K562 (cell line): Measurements from ENCODE around the gene SLC2A6. TPM values are rescaled to one million over a fixed set of nuclear protein-coding genes. Genes with fewer than 3 reads are reported as not detected.

Experiments used
- ATAC-seq: fragments of 200-7000 bp; cut with Tn5 transposase; 3 replicates; pipeline ENCODE4 v1.9.1; 2020; ENCODE audit warnings: moderate library complexity
- BruUV-seq: library from RNA; stranded (reverse); fragments of 400-500 nt; replicated peaks from 2 replicates; lab custom pipeline; 2021; lab: Mats Ljungman, UMichigan
- CTCF ChIA-PET: fragments of 300-600 bp; formaldehyde crosslinking; extraction: SDS; loops from one replicate; lab custom pipeline; 2021; ENCODE audit warnings: low intra/inter-chr PET ratio; lab: Yijun Ruan, JAX
- POLR2A ChIA-PET: fragments of 300-600, 350-650 bp; sonication (Branson Sonifier 250); formaldehyde crosslinking; extraction: SDS; loops from one replicate; lab custom pipeline; 2021; ENCODE audit warnings: antibody characterized with exemption, inconsistent platforms; lab: Yijun Ruan, JAX
- DNase-seq, 4 experiments: peaks; one replicate each; pipeline versions ENCODE4 v3.0.0 to v3.0.0-alpha.2; 2011 to 2018; ENCODE audit warnings: low spot score in 3 of 4, mixed read lengths in 3 of 4; ENCODE audit errors: extremely low read depth in 1 of 4
- FAIRE-seq: peaks from 2 replicates; lab custom pipeline; 2011; peaks lifted over from hg19 to GRCh38; lab: Jason Lieb, UNC
- H2AFZ ChIP-seq: 2 replicates; pipeline ENCODE4 v1.6.0; 2011; ENCODE audit warnings: low read depth, low read length, control low read depth, inconsistent platforms
- H3K27ac ChIP-seq: fragments of 200-600 bp; 3 replicates; pipeline ENCODE4 v1.8.0; 2011; ENCODE audit warnings: low read depth, mild to moderate bottlenecking, control low read depth, inconsistent platforms, low read length, moderate library complexity, mixed read lengths; ENCODE audit errors: extremely low read depth
- H3K27me3 ChIP-seq, 2 experiments: fragments of 300-600 bp in 1 of 2; 2 replicates in 1 of 2; 3 replicates in 1 of 2; pipeline versions ENCODE4 v1.6.0 to v1.8.0; 2011; ENCODE audit warnings: inconsistent platforms in 2 of 2, low read length in 2 of 2, mild to moderate bottlenecking in 1 of 2, mixed read lengths in 1 of 2, moderate library complexity in 1 of 2; ENCODE audit not compliant: control insufficient read depth in 2 of 2, insufficient read depth in 2 of 2
- H3K36me3 ChIP-seq: fragments of 300-600 bp; 3 replicates; pipeline ENCODE4 v1.8.0; 2011; ENCODE audit warnings: mild to moderate bottlenecking, low read length, inconsistent platforms; ENCODE audit not compliant: control insufficient read depth, insufficient read depth
- H3K4me1 ChIP-seq, 2 experiments: fragments of 200-600 bp in 1 of 2; replicated peaks in 1 of 2; 2 replicates in 1 of 2; 3 replicates in 1 of 2; pipeline versions ENCODE4 v1.5.1 to v1.8.0; 2011; ENCODE audit warnings: inconsistent platforms in 2 of 2, low read length in 2 of 2, mild to moderate bottlenecking in 1 of 2, mixed read lengths in 1 of 2, moderate library complexity in 1 of 2; ENCODE audit not compliant: control insufficient read depth in 2 of 2, insufficient read depth in 2 of 2
- H3K4me2 ChIP-seq: 2 replicates; pipeline ENCODE4 v1.6.1; 2011; ENCODE audit warnings: low read length, control low read depth, inconsistent platforms, mixed read lengths; ENCODE audit not compliant: insufficient read depth
- H3K4me3 ChIP-seq: fragments of 200-600 bp; sonication (generic), shearing (Covaris generic); 2 replicates; pipeline ENCODE4 v1.5.1; 2016; ENCODE audit warnings: control low read depth, inconsistent platforms
- H3K79me2 ChIP-seq: fragments of 200-600 bp; 3 replicates; pipeline ENCODE4 v1.8.0; 2011; ENCODE audit warnings: low read length, inconsistent platforms; ENCODE audit not compliant: control insufficient read depth, insufficient read depth
- H3K9ac ChIP-seq, 2 experiments: 2 replicates each; pipeline versions ENCODE4 v1.6.0 to v1.6.1; 2011; ENCODE audit warnings: low read depth in 2 of 2, low read length in 2 of 2, control low read depth in 1 of 2, inconsistent platforms in 1 of 2, mild to moderate bottlenecking in 1 of 2, mixed read lengths in 1 of 2; ENCODE audit not compliant: insufficient read depth in 1 of 2
- H3K9me1 ChIP-seq: one replicate; pipeline ENCODE4 v1.6.0; 2011; ENCODE audit warnings: inconsistent platforms, mild to moderate bottlenecking, low read length, moderate library complexity; ENCODE audit not compliant: control insufficient read depth, insufficient read depth
- H3K9me3 ChIP-seq: replicated peaks from 2 replicates; pipeline ENCODE4 v1.5.1; 2011; ENCODE audit warnings: low read depth, low read length, inconsistent platforms; ENCODE audit not compliant: control insufficient read depth, insufficient read depth
- H4K20me1 ChIP-seq: replicated peaks from 2 replicates; pipeline ENCODE4 v1.6.1; 2011; ENCODE audit warnings: low read length, inconsistent platforms, mixed read lengths; ENCODE audit not compliant: control insufficient read depth, insufficient read depth
- BHLHE40 ChIP-seq: IDR thresholded peaks from 2 replicates; pipeline ENCODE4 v1.6.1; 2011; ENCODE audit warnings: low read length, improper control_type of control experiment
- MECOM ChIP-seq: fragments of 250-450 bp; sonication (Bioruptor Pico); IDR thresholded peaks from 2 replicates; pipeline ENCODE4 v1.8.0; 2022; ENCODE audit warnings: inconsistent platforms
- RAD51 ChIP-seq: fragments of 450-650 bp; IDR thresholded peaks from 2 replicates; pipeline ENCODE4 v1.7.1; 2016; ENCODE audit warnings: low read depth, mild to moderate bottlenecking, borderline replicate concordance
- RBFOX2 ChIP-seq: fragments of 200-400 bp; formaldehyde crosslinking; IDR thresholded peaks from 2 replicates; pipeline ENCODE4 v1.6.1; 2017; ENCODE audit warnings: low read depth, mild to moderate bottlenecking, low read length, moderate library complexity
- TFAP4 ChIP-seq: sonication (generic); formaldehyde crosslinking; IDR thresholded peaks from 2 replicates; pipeline ENCODE4 v1.8.0; 2022; ENCODE audit warnings: missing genetic modification reagents, mild to moderate bottlenecking, moderate library complexity, borderline replicate concordance
- USF2 ChIP-seq: sonication (generic); formaldehyde crosslinking; IDR thresholded peaks from 2 replicates; pipeline ENCODE4 v1.5.0; 2020; ENCODE audit warnings: missing genetic modification reagents
- ZBED1 ChIP-seq: IDR thresholded peaks from 2 replicates; pipeline ENCODE4 v1.6.1; 2014
- WGBS: fragments of 100-300 bp; shearing (Covaris generic); methylation state at CpG from one replicate; pipeline ENCODE4 v1.1.6; 2016; ENCODE audit warnings: low coverage, mixed read lengths; ENCODE audit not compliant: insufficient coverage; ENCODE audit errors: missing lambda C conversion rate; 5-methylcytosine and 5-hydroxymethylcytosine counted together
- in situ Hi-C: fragments of 300-500 bp; cut with MboI; formaldehyde crosslinking; loops from 4 replicates; pipeline ENCODE4 v1.15.0; 2018; ENCODE audit warnings: inconsistent platforms, mixed read lengths
- intact Hi-C: fragments of 100-400 bp; cut with micrococcal nuclease; formaldehyde crosslinking; loops from 2 replicates; pipeline ENCODE4 v1.14.2; 2022
- polyA plus RNA-seq, 8 experiments: library from polyadenylated mRNA; depleted of rRNA in 4 of 8; stranded (reverse) in 5 of 8; unstranded in 3 of 8; fragments of >200 nt; fragmentation: Nextera tagmentation in 2 of 8; fragmentation: Illumina TruSeq in 1 of 8; extraction: Ambion mirVana in 2 of 8; extraction: Trizol in 1 of 8; gene quantifications; 2 replicates each; pipeline versions ENCODE4 v1.2.1 to v1.2.3, GENCODE V29; 2011 to 2014; ENCODE audit warnings: inconsistent platforms in 1 of 8, missing spikeins in 1 of 8
- total RNA-seq, 7 experiments: library from RNA; depleted of rRNA in 6 of 7; stranded (reverse); fragments of >200 nt in 6 of 7; fragmentation: Illumina TruSeq in 2 of 7; extraction: Trizol in 2 of 7; gene quantifications; 2 replicates each; pipeline versions ENCODE4 v1.2.1 to v1.2.3, GENCODE V29; 2011 to 2021; ENCODE audit warnings: low replicate concordance in 1 of 7
- TF ChIP-seq, protein P1 (sequence below), 2 experiments: fragments of 450-650 bp in 1 of 2; sonication (generic) in 1 of 2; formaldehyde crosslinking; conservative IDR thresholded peaks; 2 replicates each; pipeline versions ENCODE4 v1.4.0 to v1.8.1; 2020 to 2022; ENCODE audit warnings: mild to moderate bottlenecking in 1 of 2, missing genetic modification reagents in 1 of 2
- TF ChIP-seq, protein P2 (sequence below): sonication (generic); formaldehyde crosslinking; IDR thresholded peaks from 2 replicates; pipeline ENCODE4 v1.9.0; 2022; ENCODE audit warnings: mild to moderate bottlenecking, missing genetic modification reagents
- TF ChIP-seq, protein P3 (sequence below): sonication (generic); formaldehyde crosslinking; IDR thresholded peaks from 2 replicates; pipeline ENCODE4 v1.9.0; 2022; ENCODE audit warnings: mild to moderate bottlenecking, missing genetic modification reagents
- TF ChIP-seq, protein P4 (sequence below), 2 experiments: fragments of 450-650 bp; conservative IDR thresholded peaks; 2 replicates each; pipeline ENCODE4 v1.6.1; 2017; ENCODE audit warnings: mild to moderate bottlenecking in 2 of 2, moderate library complexity in 2 of 2
- TF ChIP-seq, protein P5 (sequence below), 2 experiments: IDR thresholded peaks; 2 replicates each; pipeline ENCODE4 v1.6.1; 2011; ENCODE audit warnings: borderline replicate concordance in 1 of 2, control low read depth in 1 of 2, low read depth in 1 of 2, low read length in 1 of 2, mild to moderate bottlenecking in 1 of 2, mixed read lengths in 1 of 2, moderate library complexity in 1 of 2; ENCODE audit not compliant: insufficient read depth in 1 of 2, insufficient read length in 1 of 2, poor library complexity in 1 of 2, severe bottlenecking in 1 of 2; ENCODE audit errors: extremely low read depth in 1 of 2

The SLC2A6 gene
- total and polyA plus RNA-seq, 9 of the 15 experiments (the other 6 are each of a cell fraction or from before 2014, with no cell fraction given) = 0.04 to 0.38 (median 0.09) TPM; not detected in 3

DNA sequence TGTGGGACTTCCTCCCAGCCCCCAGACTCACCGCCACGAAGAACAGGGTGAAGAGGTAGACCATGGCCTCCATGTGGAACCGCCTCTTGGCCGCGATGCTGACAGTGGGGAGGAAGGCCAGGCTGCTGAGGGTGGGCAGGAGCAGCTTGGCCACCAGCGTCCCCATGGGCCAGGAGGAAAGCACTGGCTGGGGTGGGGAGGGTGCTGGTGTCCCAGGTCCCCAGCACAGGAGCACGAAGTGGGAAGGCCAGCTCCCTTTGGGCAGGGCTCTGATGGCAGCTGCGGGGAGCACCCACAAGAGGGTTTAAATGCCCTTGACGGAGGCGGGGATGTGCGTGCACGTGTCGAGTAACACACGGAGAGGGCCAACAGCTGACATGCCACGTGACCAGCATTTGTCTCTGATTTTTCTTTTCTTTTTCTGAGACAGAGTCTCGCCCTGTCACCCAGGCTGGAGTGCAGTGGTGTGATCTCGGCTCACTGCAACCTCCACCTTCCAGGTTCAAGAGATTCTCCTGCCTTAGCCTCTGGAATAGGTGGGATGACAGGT, 45.9 kb upstream of the SLC2A6 start, which contains the start of gene MYMK:
TSS of gene MYMK (minus strand) at position 281 of the 550 bp plus-strand sequence. CDS start at position 166, 115 bp downstream.
- Histone ChIP-seq H3K27me3 (peaks cover 59 to 92% of the 10 kb centered on the region in 2 experiments; a peak in 4 of 5 replicates), H4K20me1 (peaks cover 15% of the 10 kb centered on the region), H3K79me2 (no peaks in the 10 kb centered on the region), H3K9me3 (no peaks in the 10 kb centered on the region), H3K36me3 (no peaks in the 10 kb centered on the region), H3K4me1 (peaks cover 0 to 19% of the 10 kb centered on the region in 2 experiments; a peak in 1 of 5 replicates), H3K9ac (no peak within 1 kb of the TSS), H3K4me3 (no peak within 1 kb of the TSS), H3K9me1 (no peaks in the 10 kb centered on the region), H2AFZ (no peak within 1 kb of the TSS), H3K27ac (no peak within 1 kb of the TSS), H3K4me2 (no peak within 1 kb of the TSS)
- ChIA-PET CTCF (no interaction called here), POLR2A (interaction anchor here (0.6 to 1.3 kb wide), 2 partner anchors 19 to 1101 kb away, joined by 3 to 4 read pairs; no protein-coding TSS in a partner anchor)
- intact Hi-C loops = no loop called here
- FAIRE-seq (no peak), ATAC-seq (no peak), DNase-seq (no peak)
- BruUV-seq = no TSS peak
- in situ Hi-C loops = no loop called here
- WGBS = 0% methylated on average over 17 of the region's 17 CpGs
- TF ChIP-seq, protein P1, sequence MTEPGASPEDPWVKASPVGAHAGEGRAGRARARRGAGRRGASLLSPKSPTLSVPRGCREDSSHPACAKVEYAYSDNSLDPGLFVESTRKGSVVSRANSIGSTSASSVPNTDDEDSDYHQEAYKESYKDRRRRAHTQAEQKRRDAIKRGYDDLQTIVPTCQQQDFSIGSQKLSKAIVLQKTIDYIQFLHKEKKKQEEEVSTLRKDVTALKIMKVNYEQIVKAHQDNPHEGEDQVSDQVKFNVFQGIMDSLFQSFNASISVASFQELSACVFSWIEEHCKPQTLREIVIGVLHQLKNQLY (CRISPR knock-in tag; conservative IDR thresholded peaks at IDR 0.05) = no peak
- TF ChIP-seq USF2 (CRISPR knock-in tag) = peak; percentile 40
- TF ChIP-seq, protein P2, sequence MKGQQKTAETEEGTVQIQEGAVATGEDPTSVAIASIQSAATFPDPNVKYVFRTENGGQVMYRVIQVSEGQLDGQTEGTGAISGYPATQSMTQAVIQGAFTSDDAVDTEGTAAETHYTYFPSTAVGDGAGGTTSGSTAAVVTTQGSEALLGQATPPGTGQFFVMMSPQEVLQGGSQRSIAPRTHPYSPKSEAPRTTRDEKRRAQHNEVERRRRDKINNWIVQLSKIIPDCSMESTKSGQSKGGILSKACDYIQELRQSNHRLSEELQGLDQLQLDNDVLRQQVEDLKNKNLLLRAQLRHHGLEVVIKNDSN = peak; percentile 73
- TF ChIP-seq MECOM = no peak
- no peak for TF ChIP-seq ZBED1
- TF ChIP-seq TFAP4 (CRISPR knock-in tag) = peak; percentile 57; the same call in 1 of the 2 replicates
- TF ChIP-seq, protein P3, sequence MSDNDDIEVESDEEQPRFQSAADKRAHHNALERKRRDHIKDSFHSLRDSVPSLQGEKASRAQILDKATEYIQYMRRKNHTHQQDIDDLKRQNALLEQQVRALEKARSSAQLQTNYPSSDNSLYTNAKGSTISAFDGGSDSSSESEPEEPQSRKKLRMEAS (CRISPR knock-in tag) = 0 out of 2 replicates have a peak, but pooled peaks have one; percentile 26
- TF ChIP-seq RBFOX2 = no peak
- TF ChIP-seq RAD51 = peak; percentile 59; the same call in 1 of the 2 replicates
- TF ChIP-seq BHLHE40 = 0 out of 2 replicates have a peak, but pooled peaks have one; percentile 16
- TF ChIP-seq, protein P4, sequence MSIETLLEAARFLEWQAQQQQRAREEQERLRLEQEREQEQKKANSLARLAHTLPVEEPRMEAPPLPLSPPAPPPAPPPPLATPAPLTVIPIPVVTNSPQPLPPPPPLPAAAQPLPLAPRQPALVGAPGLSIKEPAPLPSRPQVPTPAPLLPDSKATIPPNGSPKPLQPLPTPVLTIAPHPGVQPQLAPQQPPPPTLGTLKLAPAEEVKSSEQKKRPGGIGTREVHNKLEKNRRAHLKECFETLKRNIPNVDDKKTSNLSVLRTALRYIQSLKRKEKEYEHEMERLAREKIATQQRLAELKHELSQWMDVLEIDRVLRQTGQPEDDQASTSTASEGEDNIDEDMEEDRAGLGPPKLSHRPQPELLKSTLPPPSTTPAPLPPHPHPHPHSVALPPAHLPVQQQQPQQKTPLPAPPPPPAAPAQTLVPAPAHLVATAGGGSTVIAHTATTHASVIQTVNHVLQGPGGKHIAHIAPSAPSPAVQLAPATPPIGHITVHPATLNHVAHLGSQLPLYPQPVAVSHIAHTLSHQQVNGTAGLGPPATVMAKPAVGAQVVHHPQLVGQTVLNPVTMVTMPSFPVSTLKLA (conservative IDR thresholded peaks at IDR 0.05) = 0 out of 4 replicates have a peak, but pooled peaks of 1 of the 2 experiments have one; percentile 25
- TF ChIP-seq, protein P5, sequence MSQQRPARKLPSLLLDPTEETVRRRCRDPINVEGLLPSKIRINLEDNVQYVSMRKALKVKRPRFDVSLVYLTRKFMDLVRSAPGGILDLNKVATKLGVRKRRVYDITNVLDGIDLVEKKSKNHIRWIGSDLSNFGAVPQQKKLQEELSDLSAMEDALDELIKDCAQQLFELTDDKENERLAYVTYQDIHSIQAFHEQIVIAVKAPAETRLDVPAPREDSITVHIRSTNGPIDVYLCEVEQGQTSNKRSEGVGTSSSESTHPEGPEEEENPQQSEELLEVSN (IDR thresholded peaks at IDR 0.05; ENCODE audit: borderline replicate concordance in 1 of 2, extremely low read depth in 1 of 2, insufficient read depth in 1 of 2, insufficient read length in 1 of 2, low read depth in 1 of 2, low read length in 1 of 2, poor library complexity in 1 of 2, severe bottlenecking in 1 of 2) = peak in 1 of 2 experiments; percentile 30
